Activated naive CD4-positive, alpha-beta T cell treated with anti-CD3 and anti-CD28 coated beads for 36 hours (primary cell): ENCODE results near the gene RWDD4. TPM values are rescaled to one million over a fixed set of nuclear protein-coding genes. Genes with fewer than 3 reads are reported as not detected.

Experiments
- CTCF ChIA-PET: fragments of 350-600 bp; sonication (Branson Sonifier 250); formaldehyde crosslinking; loops from one replicate; lab custom pipeline; 2021; ENCODE audit warnings: antibody characterized with exemption; lab: Charles Lee
- DNase-seq: peaks from one replicate; pipeline ENCODE4 v3.0.0-alpha.2; 2020
- H3K27ac Mint-ChIP-seq: one replicate; pipeline ENCODE4 v1.8.0; 2021; ENCODE audit warnings: mild to moderate bottlenecking, mixed read lengths
- H3K27me3 Mint-ChIP-seq: one replicate; pipeline ENCODE4 v1.8.0; 2021; ENCODE audit warnings: low read depth, mixed read lengths
- H3K36me3 Mint-ChIP-seq: one replicate; pipeline ENCODE4 v1.8.0; 2021; ENCODE audit warnings: low read depth, mixed read lengths
- H3K4me1 Mint-ChIP-seq: one replicate; pipeline ENCODE4 v1.8.0; 2021; ENCODE audit warnings: low read depth, mixed read lengths
- H3K4me3 Mint-ChIP-seq: one replicate; pipeline ENCODE4 v1.8.0; 2021; ENCODE audit warnings: mild to moderate bottlenecking, moderate library complexity, mixed read lengths
- H3K9me3 Mint-ChIP-seq: one replicate; pipeline ENCODE4 v1.8.0; 2021; ENCODE audit warnings: mixed read lengths
- intact Hi-C: fragments of 100-400 bp; cut with micrococcal nuclease; formaldehyde crosslinking; loops from one replicate; pipeline ENCODE4 v1.15.1; 2023
- total RNA-seq, 2 experiments: library from RNA; stranded (reverse); gene quantifications; one replicate each; pipeline ENCODE4 v1.2.3, GENCODE V29; 2021

The RWDD4 gene
- total RNA-seq, 2 experiments from 2014 or later: 17.8 to 20.8 TPM

DNA sequence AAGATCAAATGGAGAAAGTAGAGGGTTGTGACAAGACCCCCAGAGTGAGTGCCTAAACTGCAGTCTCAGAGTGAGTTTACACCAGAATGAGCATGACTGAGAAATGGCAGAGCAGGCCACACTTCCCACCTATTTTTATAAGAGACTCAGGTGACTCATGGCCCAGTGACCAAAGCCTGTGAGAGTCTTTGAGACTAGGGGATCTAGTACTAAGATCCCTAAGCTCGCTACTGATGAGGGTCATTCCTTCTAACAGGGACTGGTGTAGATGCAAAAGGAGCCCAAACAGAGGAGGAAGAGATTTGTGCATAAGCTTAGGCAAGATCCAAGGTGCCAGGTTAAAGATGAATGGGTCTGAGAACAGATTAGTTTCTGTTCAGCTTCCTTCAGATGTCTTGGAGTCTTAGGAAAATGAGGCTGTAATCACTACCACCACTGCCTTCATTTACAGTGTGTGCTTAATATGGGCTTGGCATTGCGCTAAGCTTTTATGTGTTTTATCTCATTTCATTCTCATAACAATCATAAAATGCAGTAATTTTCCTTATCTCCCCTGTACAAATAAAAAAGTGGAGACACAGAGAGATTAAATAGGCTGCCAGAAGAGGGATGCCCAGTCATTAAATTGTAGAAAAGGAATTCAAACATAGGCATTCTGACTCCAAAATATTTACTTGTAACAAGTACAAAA, 62.8 kb downstream of the RWDD4 start:
- no peak overlapping the region for H3K4me3 Mint-ChIP-seq
- CTCF ChIA-PET: no interaction called here
- H3K27me3 Mint-ChIP-seq: no peaks in the 10 kb centered on the region
- H3K27ac Mint-ChIP-seq: no peak overlapping the region
- intact Hi-C loops: no loop called here
- H3K36me3 Mint-ChIP-seq: no peaks in the 10 kb centered on the region
- H3K4me1 Mint-ChIP-seq: no peaks in the 10 kb centered on the region
- no peaks in the 10 kb centered on the region for H3K9me3 Mint-ChIP-seq
- no peak for DNase-seq

DNA sequence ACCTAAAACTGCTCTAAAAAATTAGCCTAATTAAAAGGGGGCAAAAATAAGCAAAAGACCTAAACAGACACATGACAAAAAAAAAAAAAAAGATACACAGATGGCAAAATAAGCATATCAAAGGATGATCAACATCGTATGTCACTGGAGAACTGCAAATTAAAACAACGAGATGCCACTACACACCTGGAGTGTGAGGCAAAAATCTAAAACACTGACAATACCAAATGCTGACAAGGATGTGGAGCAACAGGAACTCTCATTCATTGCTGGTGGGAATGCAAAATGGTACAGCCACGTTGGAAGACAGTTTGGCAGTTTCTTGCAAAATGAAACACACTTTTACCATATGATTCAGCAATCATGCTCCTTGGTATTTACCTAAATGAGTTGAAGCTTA, 64.2 kb downstream of the RWDD4 start:
- CTCF ChIA-PET: no interaction called here
- Mint-ChIP-seq H3K9me3 (no peaks in the 10 kb centered on the region), H3K27ac (no peak overlapping the region), H3K4me1 (no peaks in the 10 kb centered on the region), H3K27me3 (no peaks in the 10 kb centered on the region), H3K36me3 (no peaks in the 10 kb centered on the region), H3K4me3 (no peak overlapping the region)
- intact Hi-C loops: no loop called here
- no peak for DNase-seq

DNA sequence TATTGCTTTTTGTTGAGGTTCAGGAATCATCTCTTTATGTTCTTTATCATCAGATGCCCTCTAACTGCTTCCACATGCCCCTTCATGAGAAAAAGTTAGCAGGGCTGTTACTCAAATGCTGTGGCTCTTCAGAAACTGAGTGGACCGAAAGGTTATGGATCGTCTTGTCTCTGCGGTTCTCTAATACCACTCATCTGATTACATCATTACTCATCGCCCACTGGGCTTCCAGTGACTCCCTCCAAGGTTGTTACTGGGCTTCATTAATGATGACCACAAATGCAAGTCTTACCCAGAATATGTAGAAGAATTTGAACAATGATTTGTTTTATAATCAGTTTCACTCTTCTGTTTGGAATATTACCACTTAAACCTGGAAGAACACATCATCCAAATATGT, 67.7 kb downstream of the RWDD4 start:
- H3K27ac Mint-ChIP-seq: no peak overlapping the region
- H3K4me3 Mint-ChIP-seq: no peak overlapping the region
- CTCF ChIA-PET: no interaction called here
- no peaks in the 10 kb centered on the region for H3K9me3 Mint-ChIP-seq
- intact Hi-C loops: no loop called here
- no peaks in the 10 kb centered on the region for H3K4me1 Mint-ChIP-seq
- H3K27me3 Mint-ChIP-seq: no peaks in the 10 kb centered on the region
- no peak for DNase-seq
- H3K36me3 Mint-ChIP-seq: no peaks in the 10 kb centered on the region

Other genes starting within 250 kb of the RWDD4 start
- gene CDKN2AIP, start 214.5 kb downstream of the RWDD4 start, total RNA-seq: 10 to 100 TPM; 26.5 to 26.7 TPM
- gene ING2, start 154.1 kb downstream of the RWDD4 start, total RNA-seq: 10 to 100 TPM; 13.2 to 14.4 TPM
- gene TRAPPC11, start 108 bp upstream of the RWDD4 start, total RNA-seq: 10 to 100 TPM; 25.0 to 32.6 TPM
- gene STOX2, start 246.1 kb upstream of the RWDD4 start, total RNA-seq: not detected